Cardiac muscle cell (in vitro differentiated cells and primary cell): ENCODE data around the gene HADH. TPM values are rescaled to one million over a fixed set of nuclear protein-coding genes. Genes with fewer than 3 reads are reported as not detected.
"Not testable (repeated sequence)": the region's sequence is repeated elsewhere in the genome, so short reads cannot be mapped to it uniquely, and the experiment has no call there.

ENCODE experiments used
- DNase-seq, 2 donors: peaks; one replicate each; pipeline versions ENCODE4 v3.0.0 to v3.0.0-alpha.2; 2010 to 2017; ENCODE audit warnings: low read depth in 1 of 2, low spot score in 1 of 2
- H3K27ac ChIP-seq: fragments of 200-600 bp; sonication (generic); 2 replicates; pipeline ENCODE4 v1.5.1; 2016
- H3K27me3 ChIP-seq: fragments of 200-600 bp; sonication (generic); 2 replicates; pipeline ENCODE4 v1.6.0; 2016; ENCODE audit warnings: control low read depth
- H3K36me3 ChIP-seq: fragments of 200-600 bp; sonication (generic); 2 replicates; pipeline ENCODE4 v1.5.1; 2016; ENCODE audit warnings: control low read depth
- H3K4me1 ChIP-seq: fragments of 200-600 bp; sonication (generic); 2 replicates; pipeline ENCODE4 v1.8.1; 2017; ENCODE audit warnings: low read depth, mild to moderate bottlenecking, mixed run types
- H3K4me3 ChIP-seq: fragments of 200-600 bp; sonication (generic); 2 replicates; pipeline ENCODE4 v1.5.1; 2016; ENCODE audit warnings: mild to moderate bottlenecking
- H3K9me3 ChIP-seq: fragments of 200-600 bp; sonication (generic); 2 replicates; pipeline ENCODE4 v1.5.1; 2017; ENCODE audit warnings: low read depth, mild to moderate bottlenecking, control low read depth
- CTCF ChIP-seq: IDR thresholded peaks from 2 replicates; pipeline ENCODE4 v1.5.1; 2012; ENCODE audit warnings: low read depth, mild to moderate bottlenecking, low read length
- polyA plus RNA-seq: library from polyadenylated mRNA; unstranded; fragments of >200 nt; fragmentation: Nextera tagmentation; extraction: Ambion mirVana; gene quantifications from 2 replicates; pipeline ENCODE4 v1.2.1, GENCODE V29; 2016
- total RNA-seq: library from RNA; depleted of rRNA; stranded (reverse); fragments of >200 nt; gene quantifications from 2 replicates; pipeline ENCODE4 v1.2.3, GENCODE V29; 2016

Gene HADH
- total and polyA plus RNA-seq, 2 experiments from 2014 or later, result 59.1 to 84.7 TPM

DNA sequence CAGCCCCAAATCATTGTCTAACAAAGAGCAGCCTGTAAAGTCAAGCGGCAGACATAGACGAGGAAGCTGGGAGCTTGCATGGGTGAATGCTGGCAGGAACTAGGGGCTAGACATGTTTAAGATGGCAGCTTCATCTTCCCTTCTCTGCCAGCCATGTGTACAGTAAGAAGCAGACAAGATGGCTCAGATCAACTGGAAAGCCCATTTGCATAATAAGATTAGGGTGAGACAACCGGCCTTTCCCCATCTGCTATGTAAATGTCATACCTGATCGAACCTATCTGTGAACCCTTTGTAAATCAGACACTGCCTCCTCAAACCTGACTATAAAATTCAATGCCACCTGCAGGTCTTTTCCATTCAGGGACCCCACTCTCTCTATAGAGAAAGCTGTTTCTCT is 22.8 kb upstream of the HADH start:
- Histone ChIP-seq H3K27me3 (no peaks in the 10 kb centered on the region), H3K27ac (no peak overlapping the region), H3K4me3 (no peak overlapping the region), H3K36me3 (no peaks in the 10 kb centered on the region), H3K4me1 (no peaks in the 10 kb centered on the region), H3K9me3 (no peaks in the 10 kb centered on the region)
- TF ChIP-seq CTCF, result no peak
- DNase-seq, result no peak

DNA sequence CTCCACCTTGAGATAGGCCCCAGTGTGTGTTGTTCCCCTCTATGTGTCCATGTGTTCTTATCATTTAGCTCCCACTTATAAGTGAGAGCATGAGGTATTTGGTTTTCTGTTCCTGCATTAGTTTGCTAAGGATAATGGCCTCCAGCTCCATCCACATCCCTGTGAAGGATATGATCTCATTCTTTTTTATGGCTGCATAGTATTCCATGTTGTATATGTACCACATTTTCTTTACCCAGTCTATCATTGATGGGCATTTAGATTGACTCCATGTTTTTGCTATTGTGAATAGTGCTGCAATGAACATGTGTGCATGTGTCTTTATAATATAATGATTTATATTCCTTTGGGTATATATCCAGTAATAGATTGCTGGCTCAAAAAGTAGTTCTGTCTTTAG is 22.2 kb upstream of the HADH start:
- not testable (repeated sequence) for H3K27me3 ChIP-seq, H3K27ac ChIP-seq

DNA sequence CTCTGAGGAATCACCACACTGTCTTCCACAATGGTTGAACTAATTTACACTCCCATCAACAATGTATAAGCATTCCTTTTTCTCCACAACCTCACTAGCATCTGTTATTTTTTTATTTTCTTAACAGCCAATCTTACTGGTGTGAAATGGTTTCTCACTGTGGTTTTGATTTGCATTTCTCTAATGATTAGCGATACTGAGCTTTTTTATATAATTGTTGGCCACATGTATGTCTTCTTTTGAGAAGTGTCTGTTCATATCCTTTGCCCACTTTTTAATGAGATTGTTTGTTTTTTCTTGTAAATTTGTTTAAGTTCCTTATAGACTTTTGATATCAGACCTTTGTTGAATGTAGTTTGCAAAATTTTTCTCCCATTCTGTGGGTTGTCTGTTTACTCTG is 21.8 kb upstream of the HADH start:
- not testable (repeated sequence) for H3K27me3 ChIP-seq, H3K36me3 ChIP-seq, H3K27ac ChIP-seq, H3K9me3 ChIP-seq, H3K4me3 ChIP-seq, H3K4me1 ChIP-seq, DNase-seq

More for the DNA sequence above, 22.2 kb upstream of the HADH start:
- not testable (repeated sequence) for H3K4me3 ChIP-seq, H3K36me3 ChIP-seq, H3K4me1 ChIP-seq, H3K9me3 ChIP-seq, DNase-seq

DNA sequence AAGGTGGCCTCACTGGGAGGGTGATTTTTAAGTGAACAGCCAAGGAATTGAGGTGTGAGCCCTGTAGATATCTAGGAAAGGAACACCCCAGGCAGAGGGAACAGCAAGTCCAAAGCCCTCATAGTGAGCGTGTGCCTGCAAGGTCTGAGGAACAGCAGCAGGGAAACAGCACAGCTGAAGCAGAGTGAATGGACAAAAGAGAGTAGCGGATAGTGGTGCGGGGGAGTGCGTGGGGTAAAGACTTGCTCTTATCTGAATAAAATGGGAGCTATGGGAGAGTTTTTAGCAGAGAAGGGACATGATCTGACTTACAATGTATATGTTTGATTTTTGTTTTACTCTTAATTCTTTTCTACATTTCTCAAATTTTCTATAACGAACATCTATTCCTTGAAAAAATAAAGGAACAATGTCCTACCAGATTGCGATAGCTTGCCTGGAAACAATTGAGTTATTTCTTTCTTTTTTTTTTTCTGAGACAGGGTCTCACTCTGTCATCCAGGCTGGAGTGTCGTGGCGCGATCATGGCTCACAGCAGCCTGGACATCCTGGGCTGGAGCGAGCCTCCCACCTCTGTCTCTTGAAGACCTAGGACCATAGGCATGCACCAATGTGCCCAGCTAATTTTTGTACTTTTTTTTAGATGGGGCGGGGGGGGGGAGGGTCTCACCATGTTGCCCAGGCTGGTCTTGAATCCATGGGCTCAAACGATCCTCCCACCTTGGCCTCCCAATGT is 19.5 kb upstream of the HADH start:
- Histone ChIP-seq H3K4me3 (no peak overlapping the region), H3K27me3 (no peaks in the 10 kb centered on the region), H3K4me1 (no peaks in the 10 kb centered on the region), H3K27ac (no peak overlapping the region), H3K36me3 (no peaks in the 10 kb centered on the region), H3K9me3 (no peaks in the 10 kb centered on the region)
- DNase-seq, result peak in 1 of 2 donors; percentile 37
- TF ChIP-seq CTCF, result no peak

DNA sequence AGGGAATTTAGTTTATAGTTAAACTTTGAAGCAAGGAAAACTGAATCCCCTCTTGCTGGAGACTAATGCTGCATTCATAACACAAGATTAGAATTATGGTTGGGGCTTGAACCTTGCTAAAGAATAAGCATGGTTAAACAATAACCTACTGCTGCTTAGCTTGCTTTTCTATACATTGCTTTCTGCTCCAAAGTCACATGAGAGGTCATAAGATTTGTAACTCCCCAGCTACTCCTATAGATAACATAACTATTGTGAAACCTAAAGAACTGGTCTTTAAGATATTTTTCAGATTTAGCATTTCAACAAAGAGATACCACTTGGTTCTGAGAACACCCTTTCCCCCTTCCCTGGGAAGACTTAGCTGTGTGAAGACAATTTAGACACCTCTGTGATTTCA is 17.1 kb upstream of the HADH start:
- H3K27ac ChIP-seq, result no peak overlapping the region
- no peak for DNase-seq
- no peak for TF ChIP-seq CTCF
- no peaks in the 10 kb centered on the region for H3K27me3 ChIP-seq
- H3K4me3 ChIP-seq, result no peak overlapping the region
- H3K36me3 ChIP-seq, result no peaks in the 10 kb centered on the region
- no peaks in the 10 kb centered on the region for H3K9me3 ChIP-seq
- no peaks in the 10 kb centered on the region for H3K4me1 ChIP-seq

DNA sequence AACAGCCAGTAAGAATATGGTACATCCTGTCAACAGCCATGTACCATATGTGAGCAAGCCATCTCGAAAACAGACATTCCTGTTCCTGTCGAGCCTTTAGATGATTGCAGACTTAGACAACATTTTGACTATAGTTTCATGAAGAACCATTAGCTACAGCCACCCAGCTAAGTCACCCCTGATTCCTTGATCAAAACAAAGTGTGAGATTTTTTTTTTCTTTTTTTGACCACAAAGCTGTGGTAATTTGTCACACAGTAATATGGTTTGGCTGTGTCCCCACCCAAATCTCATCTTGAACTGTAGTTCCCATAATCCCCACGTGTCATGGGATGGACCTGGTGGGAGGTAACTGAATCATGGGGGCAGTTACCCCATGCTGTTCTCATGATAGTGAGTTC is 15.2 kb upstream of the HADH start:
- TF ChIP-seq CTCF, result no peak
- no peaks in the 10 kb centered on the region for H3K27me3 ChIP-seq
- H3K9me3 ChIP-seq, result no peaks in the 10 kb centered on the region
- DNase-seq, result no peak
- H3K36me3 ChIP-seq, result no peaks in the 10 kb centered on the region
- H3K4me3 ChIP-seq, result no peak overlapping the region
- H3K4me1 ChIP-seq, result no peaks in the 10 kb centered on the region
- no peak overlapping the region for H3K27ac ChIP-seq
